ENCODE measurements around the gene MLN. TPM values are rescaled to one million over a fixed set of nuclear protein-coding genes. Genes with fewer than 3 reads are reported as not detected.

The MLN gene
- total RNA-seq, 1 donor from 2014 or later, result not detected

- ATAC-seq, result peak; percentile 51
Observed at GRCh38 chr6:33817489-33817888, 13.7 kb upstream of the MLN start.

DNA sequence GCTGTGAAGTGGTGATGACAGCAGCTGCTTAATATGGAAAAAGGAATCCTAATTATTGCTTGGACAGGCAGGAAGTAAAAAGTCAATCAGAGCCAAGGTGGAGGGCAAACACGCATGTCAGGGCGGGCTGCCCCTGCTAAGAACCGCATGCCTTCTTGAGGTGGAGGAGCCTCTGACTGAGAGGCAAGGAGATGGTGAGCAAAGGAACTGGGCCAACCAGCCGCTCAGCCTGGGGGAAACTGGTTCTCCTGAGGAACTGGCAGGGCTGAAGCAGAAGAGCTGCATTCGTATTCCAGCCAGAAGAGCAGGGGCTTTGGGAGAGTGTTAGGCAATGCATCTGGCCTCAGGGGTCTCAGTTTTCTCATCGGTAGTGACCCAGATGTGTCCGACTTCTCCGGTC is 13.1 kb upstream of the MLN start:
- no peak for DNase-seq (ENCODE audit: low spot score)
- no peak for ATAC-seq

More at GRCh38 chr6:33817489-33817888, 13.7 kb upstream of the MLN start:
- no peak for DNase-seq (ENCODE audit: low spot score)

- ATAC-seq (peak; percentile 31), DNase-seq (ENCODE audit: low spot score) (no peak)
Observed at GRCh38 chr6:33815854-33816253, 12.1 kb upstream of the MLN start.

GRCh38 chr6:33813990-33814985 is 10.5 kb upstream of the MLN start:
- no peak for ATAC-seq
- no peak for DNase-seq (ENCODE audit: low spot score)

DNA sequence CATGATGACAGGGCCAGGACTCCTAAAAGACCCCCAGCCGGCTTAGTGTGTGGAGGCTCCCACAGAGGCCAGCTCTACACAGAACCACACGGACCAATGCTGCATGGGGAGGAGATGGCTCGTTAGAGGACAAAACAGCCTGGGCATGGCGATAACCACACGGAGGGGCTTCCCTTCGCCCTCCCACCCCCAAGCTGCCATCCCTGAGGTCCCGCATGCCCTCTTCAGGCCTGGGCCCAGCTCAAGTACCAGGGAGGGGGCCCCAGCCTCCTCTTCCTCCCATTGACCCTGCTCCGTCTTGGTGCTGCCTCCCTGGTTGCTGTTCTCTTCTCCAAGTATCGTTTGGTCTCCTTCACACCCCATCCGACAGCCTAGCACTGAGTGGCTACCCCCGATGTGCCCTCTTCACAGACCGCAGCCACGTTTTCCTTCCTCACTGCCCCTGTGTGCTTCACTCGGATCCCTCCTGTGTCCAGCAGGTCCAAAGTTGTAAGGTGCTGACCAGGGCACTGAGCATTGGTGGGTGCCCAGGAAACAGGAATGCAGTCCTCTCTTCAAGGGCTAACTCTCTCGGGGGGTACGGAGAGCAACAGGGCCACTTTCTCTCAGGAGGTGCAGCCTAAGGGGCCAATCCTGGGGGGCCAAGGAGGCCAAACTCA is 9.6 kb upstream of the MLN start:
- no peak for DNase-seq (ENCODE audit: low spot score)

GRCh38 chr6:33812669-33813068 is 8.9 kb upstream of the MLN start:
- DNase-seq (ENCODE audit: low spot score) (no peak), ATAC-seq (peak; percentile 79)

More for the DNA sequence above, 9.6 kb upstream of the MLN start:
- ATAC-seq, result no peak

DNA sequence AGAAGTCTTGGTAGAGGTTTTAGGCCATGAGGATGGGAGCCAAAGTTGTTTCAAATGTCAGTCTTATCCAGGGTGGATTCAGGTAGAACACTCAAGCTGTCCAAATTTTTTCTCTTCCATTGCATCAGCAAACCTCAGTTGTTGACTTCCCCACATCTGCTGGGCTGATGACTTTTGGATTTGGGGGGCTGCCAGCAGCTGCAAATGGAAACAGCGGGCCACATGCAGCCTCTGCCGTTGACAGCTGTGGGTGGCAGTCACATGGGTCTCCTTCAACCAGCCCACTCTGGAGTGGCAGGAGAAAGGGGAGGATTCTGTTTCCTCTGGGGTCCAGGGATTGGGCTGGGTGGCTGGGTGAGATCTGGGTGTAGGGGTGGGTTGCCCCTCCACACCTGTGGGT is 5.8 kb upstream of the MLN start:
- ATAC-seq, result no peak
- no peak for DNase-seq (ENCODE audit: low spot score)

DNA sequence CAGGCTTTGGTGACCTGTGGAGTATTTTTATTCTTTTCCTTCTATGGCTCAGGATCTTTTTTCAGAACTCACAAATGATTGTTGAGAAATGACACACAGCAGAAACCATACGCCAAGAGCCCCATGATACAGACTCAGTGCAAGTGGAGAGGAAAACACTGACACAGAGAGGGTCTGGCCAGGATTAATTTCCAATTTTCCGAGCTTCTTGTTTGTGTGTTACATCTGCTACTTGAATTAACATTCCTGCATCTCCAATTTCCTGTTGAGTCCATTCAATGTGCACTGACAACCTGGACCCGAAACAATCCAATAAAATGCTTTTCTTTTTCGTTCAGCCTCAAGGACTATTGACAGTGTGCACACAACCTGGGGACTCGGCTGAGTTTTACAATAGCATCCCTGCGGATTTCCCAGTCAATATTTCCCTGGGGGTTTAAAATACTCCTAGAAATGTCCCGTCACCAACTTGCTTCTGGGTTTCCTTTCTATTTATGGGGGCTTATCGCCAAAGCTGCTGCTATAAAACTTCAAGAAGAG is 4.9 kb upstream of the MLN start:
- ATAC-seq (no peak), DNase-seq (ENCODE audit: low spot score) (no peak)

DNA sequence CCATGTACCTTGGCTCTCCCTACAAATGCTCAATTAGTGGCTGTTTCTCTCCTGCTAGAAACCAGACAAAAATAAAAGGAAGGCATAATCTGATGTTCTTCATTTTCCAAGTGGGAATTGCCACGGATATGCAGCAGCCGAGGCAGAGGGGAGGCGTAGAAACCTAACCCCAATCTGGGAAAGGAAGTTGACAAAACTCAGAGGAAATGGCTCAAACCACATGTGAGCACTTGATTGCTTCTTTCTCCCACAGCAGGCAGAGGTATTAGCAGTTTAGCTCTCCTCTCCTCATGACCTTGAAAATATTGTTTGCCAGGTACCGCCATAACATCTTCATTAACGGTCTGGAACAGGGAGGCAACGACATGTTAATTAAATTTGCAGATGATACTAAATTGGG is 3.8 kb upstream of the MLN start:
- DNase-seq (ENCODE audit: low spot score), result no peak
- no peak for ATAC-seq

DNA sequence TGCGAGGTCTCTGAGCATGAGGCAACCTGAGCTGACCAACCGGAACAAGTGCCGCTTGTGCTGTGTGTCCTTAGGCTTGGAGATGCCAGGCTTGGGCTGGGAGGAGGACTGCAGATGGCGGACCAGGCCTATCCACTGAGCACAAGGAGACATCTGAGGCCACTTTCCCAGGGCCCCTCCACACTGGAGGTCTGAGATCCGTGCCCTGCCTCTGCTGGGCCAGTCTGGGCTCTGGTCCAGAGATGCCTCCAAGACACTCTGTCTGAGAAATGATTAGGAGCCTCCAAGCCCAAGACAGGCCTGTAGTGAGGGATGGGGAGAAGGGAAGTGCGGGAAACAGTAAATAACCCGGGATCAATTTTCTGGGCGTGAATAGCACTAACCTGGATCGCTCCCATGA is 3.0 kb upstream of the MLN start:
- no peak for DNase-seq (ENCODE audit: low spot score)
- no peak for ATAC-seq

- DNase-seq (ENCODE audit: low spot score) (no peak), ATAC-seq (no peak)
Observed at GRCh38 chr6:33802186-33802958, 1.4 kb downstream of the MLN start.

GRCh38 chr6:33801611-33802010 is 2.2 kb downstream of the MLN start:
- no peak for ATAC-seq
- no peak for DNase-seq (ENCODE audit: low spot score)

DNA sequence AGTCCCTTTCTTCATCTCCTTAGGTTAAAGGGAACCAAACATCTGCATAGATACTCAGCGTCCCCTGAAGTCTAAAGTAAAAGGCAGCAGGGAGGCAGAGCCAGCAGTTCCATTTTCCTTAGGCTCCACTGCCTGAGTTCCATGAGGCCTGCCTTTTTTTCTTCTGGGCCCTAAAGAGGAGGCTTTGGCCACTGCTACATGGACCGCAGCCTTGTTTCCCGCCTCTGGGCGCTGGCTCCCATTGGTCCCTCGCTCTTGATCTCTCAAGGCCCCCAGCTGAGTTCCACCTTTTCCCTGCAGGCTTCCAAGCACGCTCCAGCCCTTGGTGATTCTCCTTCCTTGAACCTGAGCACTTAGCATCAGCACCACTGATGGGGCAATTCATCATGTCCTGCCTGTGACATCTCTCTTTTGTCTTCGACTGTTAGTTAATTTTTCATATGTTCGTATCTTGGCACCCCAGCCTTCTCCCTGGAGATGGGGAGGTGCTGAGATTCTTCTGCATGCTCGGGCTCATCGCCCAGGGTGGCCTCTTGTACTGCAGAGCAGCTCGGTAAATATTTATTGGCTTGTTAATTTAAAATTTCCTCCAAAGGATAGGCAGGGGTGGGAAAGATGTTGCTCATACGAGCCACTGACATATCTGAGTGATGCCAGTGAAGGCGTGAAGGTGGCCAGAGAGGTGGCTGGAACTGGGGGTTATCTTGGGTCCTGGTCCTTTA is 3.4 kb downstream of the MLN start:
- ATAC-seq (no peak), DNase-seq (ENCODE audit: low spot score) (no peak)

GRCh38 chr6:33799454-33800113 is 4.2 kb downstream of the MLN start:
- no peak for ATAC-seq
- no peak for DNase-seq (ENCODE audit: low spot score)

GRCh38 chr6:33798343-33798848 is 5.4 kb downstream of the MLN start:
- no peak for DNase-seq (ENCODE audit: low spot score)
- ATAC-seq, result no peak

- DNase-seq (ENCODE audit: low spot score), result no peak
- ATAC-seq, result no peak
Observed at GRCh38 chr6:33797626-33798342, 6.0 kb downstream of the MLN start.

GRCh38 chr6:33794910-33795623 is 8.7 kb downstream of the MLN start:
- no peak for ATAC-seq
- no peak for DNase-seq (ENCODE audit: low spot score)

DNA sequence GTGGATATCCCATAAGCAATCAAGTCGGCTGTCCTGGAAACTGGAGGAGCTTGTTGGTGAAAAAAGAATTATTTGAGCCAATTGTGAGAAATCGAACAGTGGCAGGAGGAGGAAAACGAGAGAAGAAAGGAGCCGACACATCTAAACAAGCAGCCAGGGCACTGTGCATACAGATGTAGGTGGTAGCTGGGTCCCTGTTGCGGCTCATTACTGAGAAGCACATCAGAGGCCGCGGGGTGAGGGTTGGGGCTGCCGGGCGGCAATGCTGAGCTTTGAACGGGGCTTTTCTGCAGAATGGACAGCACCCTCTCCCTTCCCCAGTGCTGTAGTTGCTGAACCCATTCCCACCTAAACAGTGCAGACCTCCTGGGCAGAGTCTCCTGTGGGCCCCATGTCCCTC is 10.8 kb downstream of the MLN start:
- DNase-seq (ENCODE audit: low spot score), result no peak
- ATAC-seq, result no peak

Measured in left lobe of liver (tissue), 2 donors.